Transverse colon (tissue), 4 donors: ENCODE results near the gene ZNF606. TPM values are rescaled to one million over a fixed set of nuclear protein-coding genes. Genes with fewer than 3 reads are reported as not detected.
A peak's percentile ranks its signal among the peaks of the same experiment; 100 is the strongest.
"Not testable (repeated sequence)": the region's sequence is repeated elsewhere in the genome, so short reads cannot be mapped to it uniquely, and the experiment has no call there.

Source experiments
- DNase-seq: peaks from one replicate; pipeline ENCODE4 v3.0.0-alpha.2; 2019
- H3K27ac ChIP-seq, 4 donors: fragments of 200-600 bp; sonication (generic); 2 replicates each; pipeline ENCODE4 v1.5.1; 2016 to 2018; ENCODE audit warnings: inconsistent platforms in 4 of 4
- H3K27me3 ChIP-seq: fragments of 200-600 bp; sonication (generic); 2 replicates; pipeline ENCODE4 v1.5.1; 2017; ENCODE audit warnings: inconsistent platforms
- H3K36me3 ChIP-seq, 4 donors: fragments of 200-600 bp; sonication (generic); 2 replicates each; pipeline ENCODE4 v1.5.1; 2017 to 2019; ENCODE audit warnings: inconsistent platforms in 4 of 4
- H3K4me1 ChIP-seq, 4 donors: fragments of 200-600 bp; sonication (generic); 2 replicates each; pipeline ENCODE4 v1.5.1; 2017 to 2020; ENCODE audit warnings: inconsistent platforms in 4 of 4
- H3K4me3 ChIP-seq, 4 donors: fragments of 200-600 bp; sonication (generic); 1 replicate in 1 of 4; 2 replicates in 3 of 4; pipeline versions ENCODE4 v1.5.1 to v1.6.1; 2017 to 2019; ENCODE audit warnings: inconsistent platforms in 4 of 4
- H3K9me3 ChIP-seq, 2 donors: fragments of 200-600 bp; sonication (generic); 2 replicates each; pipeline ENCODE4 v1.5.1; 2017 to 2019; ENCODE audit warnings: inconsistent platforms in 2 of 2
- CTCF ChIP-seq, 5 experiments: fragments of 200-600 bp in 3 of 5; fragments of 450-650 bp in 2 of 5; sonication (generic) in 3 of 5; IDR thresholded peaks; 1 replicate in 2 of 5; 2 replicates in 3 of 5; pipeline ENCODE4 v1.5.1; 2016 to 2017; ENCODE audit warnings: antibody characterized with exemption in 5 of 5, inconsistent platforms in 3 of 5, mild to moderate bottlenecking in 2 of 5, moderate library complexity in 1 of 5
- EP300 ChIP-seq: sonication (generic); formaldehyde crosslinking; IDR thresholded peaks from one replicate; pipeline ENCODE4 v1.6.1; 2017; ENCODE audit warnings: antibody characterized with exemption, low read depth
- POLR2A ChIP-seq: fragments of 450-650 bp; IDR thresholded peaks from one replicate; pipeline ENCODE4 v1.6.1; 2016; ENCODE audit warnings: antibody characterized with exemption, mild to moderate bottlenecking, moderate library complexity
- POLR2AphosphoS5 ChIP-seq, 3 donors: sonication (generic); formaldehyde crosslinking; IDR thresholded peaks; one replicate each; pipeline ENCODE4 v1.6.1; 2016; ENCODE audit warnings: antibody characterized with exemption in 3 of 3
- WGBS, 2 donors: methylation state at CpG; one replicate each; pipeline ENCODE4 v1.1.5; 2018; ENCODE audit warnings: low coverage in 1 of 2; 5-methylcytosine and 5-hydroxymethylcytosine counted together
- in situ Hi-C, 4 donors: fragments of 200-750 bp; cut with MboI; loops; one replicate each; pipeline versions ENCODE4 v1.15.0 to v1.15.1; 2017; ENCODE audit warnings: low sequenced_read_pairs in 3 of 4, low pct_ligation_motif_present in 1 of 4, low pct_unique_long_range_greater_than_20kb in 1 of 4
- intact Hi-C: fragments of 100-400 bp; cut with DNase I; formaldehyde crosslinking; loops from one replicate; pipeline ENCODE4 v1.15.1; 2023; ENCODE audit warnings: low total_unique reads
- total RNA-seq, 4 donors: library from RNA; depleted of rRNA; stranded (reverse); fragments of >200 nt; gene quantifications; one replicate each; pipeline ENCODE4 v1.1.0, GENCODE V29; 2016

The ZNF606 gene
- total RNA-seq, 4 donors from 2014 or later, result 13.7 to 27.7 (median 16.2) TPM

- Histone ChIP-seq H3K27ac (peak overlapping the region in 3 of 4 donors; percentile 50 to 68 (median 65)), H3K4me1 (peaks cover 0 to 8% (median 0%) of the 10 kb centered on the region in 4 donors), H3K9me3 (peaks cover 13 to 72% of the 10 kb centered on the region in 2 donors), H3K27me3 (no peaks in the 10 kb centered on the region), H3K36me3 (peaks cover 0 to 20% (median 5%) of the 10 kb centered on the region in 4 donors), H3K4me3 (peak overlapping the region; percentile 20 to 48 (median 29))
- in situ Hi-C loops (no loop called here), intact Hi-C loops (loop anchor here (10.0 kb wide), 1 partner anchor 65 kb away; the partner anchor contains the start of gene ZNF256)
- WGBS, 2 donors, result 15% methylated on average over 39 of the region's 41 CpGs; no CpG with 5 or more reads in 1 of the 2 donors
- DNase-seq, result peak; percentile 84
- peak in 2 of 3 donors; percentile 56 to 73 for TF ChIP-seq POLR2AphosphoS5 (IDR thresholded peaks at IDR 0.05)
- TF ChIP-seq POLR2A, result peak; percentile 55
- no peak for TF ChIP-seq EP300
- peak in 1 of 5 experiments; percentile 11 for TF ChIP-seq CTCF (IDR thresholded peaks at IDR 0.05)
Measured at GRCh38 chr19:58009666-58010301, 7.2 kb upstream of the ZNF606 start.

GRCh38 chr19:58009301-58009665 is 6.7 kb upstream of the ZNF606 start:
- H3K4me1 ChIP-seq, result peaks cover 0 to 13% (median 0%) of the 10 kb centered on the region in 4 donors
- TF ChIP-seq POLR2A, result no peak
- no peak for TF ChIP-seq POLR2AphosphoS5 (IDR thresholded peaks at IDR 0.05)
- TF ChIP-seq EP300, result no peak
- no peak for TF ChIP-seq CTCF (IDR thresholded peaks at IDR 0.05)
- intact Hi-C loops, result loop anchor here (10.0 kb wide), 1 partner anchor 64 kb away; the partner anchor contains the start of gene ZNF256
- H3K27ac ChIP-seq, result peak overlapping the region in 3 of 4 donors; percentile 18 to 68 (median 65)
- whole genome bisulfite sequencing, 2 donors, result 5% methylated on average over 21 of the region's 21 CpGs; no CpG with 5 or more reads in 1 of the 2 donors
- peaks cover 18 to 77% of the 10 kb centered on the region in 2 donors for H3K9me3 ChIP-seq
- in situ Hi-C loops, result no loop called here
- DNase-seq, result no peak
- H3K36me3 ChIP-seq, result peaks cover 0 to 25% (median 7%) of the 10 kb centered on the region in 4 donors
- no peaks in the 10 kb centered on the region for H3K27me3 ChIP-seq
- H3K4me3 ChIP-seq, result peak overlapping the region in 3 of 4 donors; percentile 20 to 48 (median 25)

GRCh38 chr19:58008877-58009276 is 6.3 kb upstream of the ZNF606 start:
- in situ Hi-C loops, H3K27me3 ChIP-seq, H3K27ac ChIP-seq, DNase-seq: not testable (repeated sequence)
- peaks cover 0 to 25% (median 9%) of the 10 kb centered on the region in 4 donors for H3K36me3 ChIP-seq
- H3K4me1 ChIP-seq, result peaks cover 0 to 17% (median 0%) of the 10 kb centered on the region in 4 donors
- intact Hi-C loops, result loop anchor here (10.0 kb wide), 1 partner anchor 64 kb away; the partner anchor contains the start of gene ZNF256
- peaks cover 18 to 81% of the 10 kb centered on the region in 2 donors for H3K9me3 ChIP-seq
- 40 to 65% methylated on average over 1 to 10 of the region's 10 CpGs for WGBS, 2 donors
- H3K4me3 ChIP-seq, result peak overlapping the region in 1 of 4 donors; percentile 48

- intact Hi-C loops, result loop anchor here (10.0 kb wide), 1 partner anchor 62 kb away; the partner anchor contains the start of gene ZNF256
- no peak overlapping the region for H3K4me3 ChIP-seq
- peaks cover 0 to 25% (median 9%) of the 10 kb centered on the region in 4 donors for H3K36me3 ChIP-seq
- no peaks in the 10 kb centered on the region for H3K27me3 ChIP-seq
- TF ChIP-seq CTCF (IDR thresholded peaks at IDR 0.05), result no peak
- no peak for TF ChIP-seq EP300
- TF ChIP-seq POLR2AphosphoS5 (IDR thresholded peaks at IDR 0.05), result no peak
- TF ChIP-seq POLR2A, result no peak
- H3K9me3 ChIP-seq, result peaks cover 21 to 85% of the 10 kb centered on the region in 2 donors
- in situ Hi-C loops, result no loop called here
- DNase-seq, result no peak
- H3K27ac ChIP-seq, result no peak overlapping the region
- 95% methylated on average over 1 of the region's 1 CpG; no CpG with 5 or more reads in 1 of the 2 donors for WGBS, 2 donors
- peaks cover 0 to 27% (median 0%) of the 10 kb centered on the region in 4 donors for H3K4me1 ChIP-seq
Measured at GRCh38 chr19:58007285-58007684, 4.7 kb upstream of the ZNF606 start.
